Upper lobe of right lung (tissue), 1 donor: ENCODE data around the gene NDC1. TPM values are rescaled to one million over a fixed set of nuclear protein-coding genes. Genes with fewer than 3 reads are reported as not detected.
"Not testable (repeated sequence)": the region's sequence is repeated elsewhere in the genome, so short reads cannot be mapped to it uniquely, and the experiment has no call there.

Experiments
- ATAC-seq: fragments of 200-7000 bp; cut with Tn5 transposase; one replicate; pipeline ENCODE4 v1.9.1; 2020; ENCODE audit warnings: mild to moderate bottlenecking, moderate library complexity
- DNase-seq: peaks from one replicate; pipeline ENCODE4 v3.0.0-alpha.2; 2020
- H3K27ac ChIP-seq: fragments of 200-600 bp; one replicate; pipeline ENCODE4 v1.8.0; 2022
- H3K27me3 ChIP-seq: fragments of 200-600 bp; one replicate; pipeline ENCODE4 v1.8.0; 2022; ENCODE audit warnings: mild to moderate bottlenecking
- H3K36me3 ChIP-seq: fragments of 200-600 bp; one replicate; pipeline ENCODE4 v1.8.0; 2022
- H3K4me1 ChIP-seq: fragments of 200-600 bp; one replicate; pipeline ENCODE4 v1.8.0; 2022
- H3K4me3 ChIP-seq: fragments of 200-600 bp; one replicate; pipeline ENCODE4 v1.8.0; 2022; ENCODE audit warnings: mild to moderate bottlenecking
- H3K9me3 ChIP-seq: fragments of 200-600 bp; one replicate; pipeline ENCODE4 v1.8.0; 2022
- intact Hi-C: fragments of 100-400 bp; cut with DNase I; formaldehyde crosslinking; loops from one replicate; pipeline ENCODE4 v1.11.0; 2022
- total RNA-seq: library from RNA; stranded (reverse); fragmentation: NEBNext Ultra II Directional; extraction: Animal tissue kit (Norgen Biotek cat#: 25700); gene quantifications from one replicate; pipeline ENCODE4 v1.2.1, GENCODE V29; 2021
- TF ChIP-seq, protein P1 (sequence below): fragments of 200-600 bp; IDR thresholded peaks from one replicate; pipeline ENCODE4 v1.8.0; 2022; ENCODE audit warnings: antibody characterized with exemption
- donor health status: DM: no; HTN: yes; CAD: no; lungs with severe emphysema.

Gene NDC1
- total RNA-seq, 1 donor from 2014 or later = 7.7 TPM

DNA sequence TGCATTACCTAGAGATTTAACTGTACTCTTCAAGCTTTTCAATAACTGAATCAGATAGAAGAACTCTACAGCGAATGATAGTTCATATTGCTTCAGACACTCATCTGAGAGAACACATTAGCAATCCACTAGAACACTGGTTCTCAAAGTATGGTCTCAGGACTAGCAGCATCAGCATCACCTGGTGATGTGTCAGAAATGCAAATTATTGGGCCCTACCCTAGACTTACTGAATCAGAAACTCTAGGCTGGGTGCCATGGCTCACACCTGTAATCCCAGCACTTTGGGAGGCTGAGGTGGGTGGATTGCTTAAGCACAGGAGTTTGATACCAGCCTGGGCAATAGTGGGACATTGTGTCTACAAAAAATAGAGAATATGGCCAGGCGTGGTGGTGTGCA, 74.2 kb downstream of the NDC1 start:
- ATAC-seq (no peak), DNase-seq (no peak)
- Histone ChIP-seq H3K27me3 (no peaks in the 10 kb centered on the region), H3K4me1 (no peaks in the 10 kb centered on the region), H3K36me3 (peaks cover 8% of the 10 kb centered on the region), H3K4me3 (no peak overlapping the region), H3K9me3 (no peaks in the 10 kb centered on the region), H3K27ac (no peak overlapping the region)
- intact Hi-C loops = no loop called here
- TF ChIP-seq, protein P1, sequence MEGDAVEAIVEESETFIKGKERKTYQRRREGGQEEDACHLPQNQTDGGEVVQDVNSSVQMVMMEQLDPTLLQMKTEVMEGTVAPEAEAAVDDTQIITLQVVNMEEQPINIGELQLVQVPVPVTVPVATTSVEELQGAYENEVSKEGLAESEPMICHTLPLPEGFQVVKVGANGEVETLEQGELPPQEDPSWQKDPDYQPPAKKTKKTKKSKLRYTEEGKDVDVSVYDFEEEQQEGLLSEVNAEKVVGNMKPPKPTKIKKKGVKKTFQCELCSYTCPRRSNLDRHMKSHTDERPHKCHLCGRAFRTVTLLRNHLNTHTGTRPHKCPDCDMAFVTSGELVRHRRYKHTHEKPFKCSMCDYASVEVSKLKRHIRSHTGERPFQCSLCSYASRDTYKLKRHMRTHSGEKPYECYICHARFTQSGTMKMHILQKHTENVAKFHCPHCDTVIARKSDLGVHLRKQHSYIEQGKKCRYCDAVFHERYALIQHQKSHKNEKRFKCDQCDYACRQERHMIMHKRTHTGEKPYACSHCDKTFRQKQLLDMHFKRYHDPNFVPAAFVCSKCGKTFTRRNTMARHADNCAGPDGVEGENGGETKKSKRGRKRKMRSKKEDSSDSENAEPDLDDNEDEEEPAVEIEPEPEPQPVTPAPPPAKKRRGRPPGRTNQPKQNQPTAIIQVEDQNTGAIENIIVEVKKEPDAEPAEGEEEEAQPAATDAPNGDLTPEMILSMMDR = no peak

DNA sequence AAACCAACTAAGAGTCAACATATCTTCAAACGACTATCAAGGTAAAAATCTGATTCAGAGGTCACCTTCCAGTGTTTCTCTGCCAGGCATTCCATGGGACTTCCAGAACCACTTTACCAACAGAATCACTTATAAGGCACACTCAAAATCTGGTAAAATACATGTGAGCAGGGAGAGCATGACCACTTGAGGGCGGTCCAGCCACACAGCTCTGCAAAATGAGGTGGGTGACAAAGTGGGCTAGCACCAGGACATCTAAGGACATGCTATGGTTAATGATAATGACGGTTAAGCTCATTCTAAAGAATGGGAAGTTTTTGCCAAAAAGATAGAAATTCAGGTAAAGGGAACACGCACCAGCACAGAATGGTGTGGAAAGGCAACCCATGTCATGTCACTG, 74.6 kb downstream of the NDC1 start:
- H3K9me3 ChIP-seq = no peaks in the 10 kb centered on the region
- no peak for DNase-seq
- H3K4me1 ChIP-seq = no peaks in the 10 kb centered on the region
- intact Hi-C loops = no loop called here
- TF ChIP-seq, protein P1 = no peak
- ATAC-seq = no peak
- no peak overlapping the region for H3K27ac ChIP-seq
- no peak overlapping the region for H3K4me3 ChIP-seq
- H3K27me3 ChIP-seq = no peaks in the 10 kb centered on the region
- H3K36me3 ChIP-seq = peaks cover 8% of the 10 kb centered on the region

GRCh38 chr1:53760497-53760896, 77.6 kb downstream of the NDC1 start:
- H3K27ac ChIP-seq, H3K4me1 ChIP-seq, H3K27me3 ChIP-seq, DNase-seq, intact Hi-C loops, H3K36me3 ChIP-seq, H3K4me3 ChIP-seq, H3K9me3 ChIP-seq, ATAC-seq: not testable (repeated sequence)

DNA sequence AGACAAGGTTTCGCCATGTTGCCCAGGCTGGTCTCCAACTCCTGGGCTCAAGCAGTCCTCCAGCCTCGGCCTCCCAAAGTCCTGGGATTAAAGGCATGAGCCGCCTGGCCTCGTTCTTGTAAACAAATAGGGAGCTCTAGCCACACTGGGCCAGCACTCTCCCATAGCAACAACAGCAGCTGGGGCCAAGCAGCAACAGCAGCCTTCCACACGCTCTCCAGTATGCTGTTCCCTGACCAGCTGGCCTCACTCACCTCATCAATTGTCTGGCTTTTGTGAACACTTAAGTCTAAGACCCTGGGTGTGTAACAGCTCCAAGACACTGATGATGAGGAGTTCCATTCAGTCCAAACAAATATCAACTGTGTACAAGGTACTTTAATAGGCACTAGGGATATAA, 82.2 kb downstream of the NDC1 start:
- no peak overlapping the region for H3K4me3 ChIP-seq
- DNase-seq (no peak), ATAC-seq (no peak)
- intact Hi-C loops = no loop called here
- H3K36me3 ChIP-seq = no peaks in the 10 kb centered on the region
- TF ChIP-seq, protein P1 = no peak
- H3K4me1 ChIP-seq = no peaks in the 10 kb centered on the region
- no peaks in the 10 kb centered on the region for H3K27me3 ChIP-seq
- H3K27ac ChIP-seq = no peak overlapping the region
- no peaks in the 10 kb centered on the region for H3K9me3 ChIP-seq

DNA sequence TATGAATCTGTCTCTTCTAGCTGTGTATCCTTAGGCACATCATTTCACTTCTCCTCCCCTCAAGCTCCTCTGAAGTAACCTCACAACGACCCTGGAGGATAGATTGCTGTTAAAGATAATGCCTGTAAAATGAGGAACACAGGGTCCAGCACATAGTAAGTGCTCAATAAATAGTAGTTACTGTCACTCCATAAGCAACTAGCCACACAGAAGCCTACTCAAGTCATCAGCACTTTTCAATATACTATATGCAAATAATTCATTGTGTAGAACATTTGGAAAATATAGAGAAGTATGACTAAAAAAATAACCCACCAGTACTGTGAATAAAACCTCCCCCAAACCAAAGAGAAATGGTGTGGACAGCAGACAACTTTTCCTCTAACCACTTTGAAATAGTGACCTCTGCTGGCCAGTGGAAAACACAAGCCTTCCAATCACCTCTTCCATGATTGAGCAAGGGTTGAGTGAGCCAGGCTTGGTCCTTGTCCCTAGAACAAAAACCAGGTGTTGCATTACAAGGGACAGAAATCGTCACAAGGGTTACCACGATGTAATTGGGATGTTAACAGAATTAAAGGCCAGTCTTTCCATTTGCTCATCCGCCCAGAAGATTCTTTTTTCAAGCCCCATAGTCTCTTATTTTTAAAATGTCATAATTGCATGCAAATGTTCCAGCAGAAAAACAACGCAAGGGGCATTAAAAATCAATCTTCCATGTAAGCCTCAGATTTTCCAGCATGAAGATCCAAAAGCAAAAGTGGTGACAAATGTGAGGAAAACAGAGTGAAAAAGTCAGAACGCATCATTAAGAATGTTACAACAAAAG, 83.4 kb downstream of the NDC1 start:
- DNase-seq (no peak), ATAC-seq (peak; percentile 78)
- TF ChIP-seq, protein P1 = peak; percentile 72
- H3K27ac ChIP-seq = no peak overlapping the region
- intact Hi-C loops = no loop called here
- H3K27me3 ChIP-seq = no peaks in the 10 kb centered on the region
- no peaks in the 10 kb centered on the region for H3K4me1 ChIP-seq
- no peaks in the 10 kb centered on the region for H3K9me3 ChIP-seq
- no peaks in the 10 kb centered on the region for H3K36me3 ChIP-seq
- H3K4me3 ChIP-seq = no peak overlapping the region

DNA sequence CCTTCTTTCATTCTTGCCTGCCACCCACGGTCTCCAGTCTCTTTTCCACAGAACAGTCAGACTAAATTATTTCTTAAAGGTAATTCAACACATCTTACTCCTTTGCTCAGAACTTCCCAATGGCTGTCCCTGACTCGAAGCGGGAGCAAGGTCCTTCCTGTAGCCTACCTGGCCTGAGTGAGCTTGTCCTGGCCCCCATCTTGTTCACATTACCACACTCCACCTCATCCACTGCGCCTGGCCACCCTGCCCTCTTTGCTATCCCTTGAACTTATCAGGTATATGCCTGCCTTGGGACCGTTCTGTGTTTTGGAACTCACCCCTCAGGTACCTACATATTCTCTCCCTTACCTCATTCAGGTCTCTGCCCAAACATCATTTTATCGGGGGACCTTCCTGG, 85.8 kb downstream of the NDC1 start:
- no peak overlapping the region for H3K27ac ChIP-seq
- ATAC-seq (no peak), DNase-seq (no peak)
- H3K4me3 ChIP-seq = no peak overlapping the region
- H3K9me3 ChIP-seq = no peaks in the 10 kb centered on the region
- no peaks in the 10 kb centered on the region for H3K27me3 ChIP-seq
- H3K36me3 ChIP-seq = no peaks in the 10 kb centered on the region
- TF ChIP-seq, protein P1 = no peak
- intact Hi-C loops = no loop called here
- no peaks in the 10 kb centered on the region for H3K4me1 ChIP-seq
